GM12891 (cell line): ENCODE results near the gene BICC1.
A peak's percentile ranks its signal among the peaks of the same experiment; 100 is the strongest.
"Not testable (repeated sequence)": the region's sequence is repeated elsewhere in the genome, so short reads cannot be mapped to it uniquely, and the experiment has no call there.

Source experiments
- DNase-seq: peaks from one replicate; pipeline ENCODE4 v3.0.0; 2011; ENCODE audit warnings: low spot score; ENCODE audit not compliant: insufficient read length
- FAIRE-seq: peaks from 2 replicates; lab custom pipeline; 2011; peaks lifted over from hg19 to GRCh38; lab: Jason Lieb, UNC
- PAX5 ChIP-seq: IDR thresholded peaks from 2 replicates; pipeline ENCODE4 v1.6.1; 2011; ENCODE audit warnings: low read length, moderate library complexity, mild to moderate bottlenecking; ENCODE audit not compliant: insufficient read depth, severe bottlenecking
- POLR2A ChIP-seq: IDR thresholded peaks from 2 replicates; pipeline ENCODE4 v1.6.1; 2011; ENCODE audit warnings: low read depth, low read length, control low read depth
- POLR2AphosphoS5 ChIP-seq: IDR thresholded peaks from 2 replicates; pipeline ENCODE4 v1.6.1; 2011; ENCODE audit warnings: low read depth, low read length, control low read depth
- POU2F2 ChIP-seq: IDR thresholded peaks from 2 replicates; pipeline ENCODE4 v1.6.1; 2011; ENCODE audit warnings: low read depth, mild to moderate bottlenecking, control low read depth, low read length, moderate library complexity
- SPI1 ChIP-seq: IDR thresholded peaks from 2 replicates; pipeline ENCODE4 v1.6.1; 2011; ENCODE audit warnings: low read depth, low read length, control low read depth
- TAF1 ChIP-seq: IDR thresholded peaks from 2 replicates; pipeline ENCODE4 v1.6.1; 2011; ENCODE audit warnings: low read depth, low read length, control low read depth

Gene BICC1

GRCh38 chr10:58846856-58847255 is 334.2 kb downstream of the BICC1 start:
- DNase-seq: no peak
- TF ChIP-seq SPI1: no peak
- TF ChIP-seq POLR2AphosphoS5: no peak
- no peak for TF ChIP-seq PAX5
- no peak for TF ChIP-seq POLR2A
- TF ChIP-seq TAF1: no peak
- no peak for TF ChIP-seq POU2F2
- FAIRE-seq: no peak

GRCh38 chr10:58851606-58852005 is 338.9 kb downstream of the BICC1 start:
- TF ChIP-seq POLR2AphosphoS5 (no peak), POU2F2 (no peak), PAX5 (no peak), TAF1 (no peak), SPI1 (no peak), POLR2A (no peak)
- FAIRE-seq: no peak
- no peak for DNase-seq

- FAIRE-seq: no peak
- no peak for DNase-seq
- TF ChIP-seq POU2F2 (no peak), SPI1 (no peak), POLR2A (no peak), TAF1 (no peak), POLR2AphosphoS5 (no peak), PAX5 (no peak)
Observed at GRCh38 chr10:58853668-58854067, 341.0 kb downstream of the BICC1 start.

- TF ChIP-seq SPI1 (no peak), POLR2A (no peak), PAX5 (no peak), POLR2AphosphoS5 (no peak), TAF1 (no peak), POU2F2 (no peak)
- DNase-seq: no peak
- no peak for FAIRE-seq
Observed at GRCh38 chr10:58854811-58855210, 342.1 kb downstream of the BICC1 start.

GRCh38 chr10:58856508-58857240 is 344.0 kb downstream of the BICC1 start:
- TF ChIP-seq PAX5: no peak
- no peak for TF ChIP-seq POLR2A
- no peak for TF ChIP-seq TAF1
- TF ChIP-seq SPI1: no peak
- TF ChIP-seq POLR2AphosphoS5: no peak
- no peak for TF ChIP-seq POU2F2
- DNase-seq (no peak), FAIRE-seq (no peak)

- DNase-seq: no peak
- no peak for FAIRE-seq
- no peak for TF ChIP-seq POLR2A
Observed at GRCh38 chr10:58857251-58857805, 344.7 kb downstream of the BICC1 start.

GRCh38 chr10:58858123-58858522 is 345.5 kb downstream of the BICC1 start:
- not testable (repeated sequence) for DNase-seq

GRCh38 chr10:58859526-58859925 is 346.9 kb downstream of the BICC1 start:
- DNase-seq (no peak), FAIRE-seq (peak; percentile 16)
- TF ChIP-seq PAX5 (no peak), POU2F2 (no peak), TAF1 (no peak), POLR2AphosphoS5 (no peak), POLR2A (no peak), SPI1 (no peak)

More at GRCh38 chr10:58858123-58858522, 345.5 kb downstream of the BICC1 start:
- FAIRE-seq: not testable (repeated sequence)

GRCh38 chr10:58867683-58868082 is 355.0 kb downstream of the BICC1 start:
- FAIRE-seq: no peak
- TF ChIP-seq POLR2AphosphoS5 (no peak), POU2F2 (no peak), PAX5 (no peak), POLR2A (no peak), TAF1 (no peak), SPI1 (peak; percentile 86)
- no peak for DNase-seq

GRCh38 chr10:58868736-58869435 is 356.2 kb downstream of the BICC1 start:
- no peak for TF ChIP-seq POU2F2
- TF ChIP-seq SPI1: no peak
- no peak for TF ChIP-seq PAX5
- no peak for TF ChIP-seq TAF1
- TF ChIP-seq POLR2A: no peak
- TF ChIP-seq POLR2AphosphoS5: no peak
- FAIRE-seq (no peak), DNase-seq (no peak)
